Measurements from ENCODE around the gene TENT5D. TPM values are rescaled to one million over a fixed set of nuclear protein-coding genes. Genes with fewer than 3 reads are reported as not detected.
"Not testable (repeated sequence)": the region's sequence is repeated elsewhere in the genome, so short reads cannot be mapped to it uniquely, and the experiment has no call there.

TENT5D gene
- total and polyA plus RNA-seq, 8 donors = 0.06 TPM; not detected in 5

GRCh38 chrX:80430826-80431504 lies 10.7 kb downstream of the TENT5D start:
- Histone ChIP-seq H3K27ac (no peak overlapping the region), H3K27me3 (no peaks in the 10 kb centered on the region), H3K4me3 (no peak overlapping the region), H3K36me3 (no peaks in the 10 kb centered on the region), H3K4me1 (no peaks in the 10 kb centered on the region), H3K9me3 (peaks cover 0 to 2% of the 10 kb centered on the region in 2 donors)
- ATAC-seq = no peak
- intact Hi-C loops (cut with DNase I) = no loop called here
- TF ChIP-seq CTCF (IDR thresholded peaks at IDR 0.05) = no peak
- DNase-seq = no peak

- H3K27me3 ChIP-seq = no peaks in the 10 kb centered on the region
- no peak overlapping the region for H3K27ac ChIP-seq
- intact Hi-C loops (cut with DNase I) = no loop called here
- no peak overlapping the region for H3K4me3 ChIP-seq
- no peaks in the 10 kb centered on the region for H3K4me1 ChIP-seq
- ATAC-seq (no peak), DNase-seq (no peak)
- H3K36me3 ChIP-seq = no peaks in the 10 kb centered on the region
- H3K9me3 ChIP-seq = peaks cover 0 to 2% of the 10 kb centered on the region in 2 donors
- no peak for TF ChIP-seq CTCF (IDR thresholded peaks at IDR 0.05)
These were observed 11.2 kb downstream of the TENT5D start for GRCh38 chrX:80431505-80431832.

GRCh38 chrX:80432441-80432840 lies 12.2 kb downstream of the TENT5D start:
- TF ChIP-seq CTCF (IDR thresholded peaks at IDR 0.05) = no peak
- no peak overlapping the region for H3K4me3 ChIP-seq
- ATAC-seq (no peak), DNase-seq (no peak)
- no peaks in the 10 kb centered on the region for H3K36me3 ChIP-seq
- H3K27me3 ChIP-seq = no peaks in the 10 kb centered on the region
- H3K27ac ChIP-seq = no peak overlapping the region
- no peaks in the 10 kb centered on the region for H3K4me1 ChIP-seq
- peaks cover 0 to 2% of the 10 kb centered on the region in 2 donors for H3K9me3 ChIP-seq
- intact Hi-C loops (cut with DNase I) = no loop called here

- TF ChIP-seq CTCF (IDR thresholded peaks at IDR 0.05) = no peak
- no peak overlapping the region for H3K4me3 ChIP-seq
- H3K27me3 ChIP-seq = no peaks in the 10 kb centered on the region
- no peaks in the 10 kb centered on the region for H3K4me1 ChIP-seq
- no peak overlapping the region for H3K27ac ChIP-seq
- no peak for DNase-seq
- no peaks in the 10 kb centered on the region for H3K36me3 ChIP-seq
- no peak for ATAC-seq
- intact Hi-C loops (cut with DNase I) = no loop called here
- peaks cover 0 to 2% of the 10 kb centered on the region in 2 donors for H3K9me3 ChIP-seq
These were observed 12.6 kb downstream of the TENT5D start for GRCh38 chrX:80432863-80433262.

GRCh38 chrX:80468166-80468565 lies 47.9 kb downstream of the TENT5D start:
- ATAC-seq; H3K9me3 ChIP-seq; H3K36me3 ChIP-seq; H3K27ac ChIP-seq; intact Hi-C loops (cut with DNase I); DNase-seq; H3K27me3 ChIP-seq; H3K4me1 ChIP-seq; H3K4me3 ChIP-seq: not testable (repeated sequence)

GRCh38 chrX:80471582-80471981 lies 51.3 kb downstream of the TENT5D start:
- Histone ChIP-seq H3K27me3 (no peaks in the 10 kb centered on the region), H3K27ac (no peak overlapping the region), H3K4me3 (no peak overlapping the region), H3K36me3 (no peaks in the 10 kb centered on the region), H3K4me1 (no peaks in the 10 kb centered on the region), H3K9me3 (peaks cover 0 to 3% of the 10 kb centered on the region in 2 donors)
- ATAC-seq = no peak
- intact Hi-C loops (cut with DNase I) = no loop called here
- no peak for TF ChIP-seq CTCF (IDR thresholded peaks at IDR 0.05)
- DNase-seq = no peak
